ENCODE data around the gene FGD4.

DNA sequence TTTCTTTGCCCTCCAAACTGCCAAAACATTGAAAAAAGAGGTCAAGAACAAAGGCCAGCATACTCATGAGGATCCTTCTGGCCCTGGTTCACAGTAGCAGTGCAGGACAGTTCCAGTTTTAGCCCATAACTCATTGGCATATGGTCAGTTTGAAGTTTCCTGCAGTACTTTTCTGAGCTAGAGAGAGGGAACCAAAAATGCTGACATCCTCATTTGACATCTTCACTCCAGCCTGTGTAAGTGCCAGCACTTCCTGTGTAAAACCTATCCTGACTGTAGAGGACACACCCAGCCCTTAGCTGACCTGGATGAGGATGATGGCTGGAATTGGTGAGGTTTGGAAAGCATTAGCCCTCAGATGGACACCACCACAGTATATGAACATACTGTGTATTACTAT lies 84.1 kb downstream of the FGD4 start:
- no peak for TF ChIP-seq POLR2A (IDR thresholded peaks at IDR 0.05)
- TF ChIP-seq, protein P1, sequence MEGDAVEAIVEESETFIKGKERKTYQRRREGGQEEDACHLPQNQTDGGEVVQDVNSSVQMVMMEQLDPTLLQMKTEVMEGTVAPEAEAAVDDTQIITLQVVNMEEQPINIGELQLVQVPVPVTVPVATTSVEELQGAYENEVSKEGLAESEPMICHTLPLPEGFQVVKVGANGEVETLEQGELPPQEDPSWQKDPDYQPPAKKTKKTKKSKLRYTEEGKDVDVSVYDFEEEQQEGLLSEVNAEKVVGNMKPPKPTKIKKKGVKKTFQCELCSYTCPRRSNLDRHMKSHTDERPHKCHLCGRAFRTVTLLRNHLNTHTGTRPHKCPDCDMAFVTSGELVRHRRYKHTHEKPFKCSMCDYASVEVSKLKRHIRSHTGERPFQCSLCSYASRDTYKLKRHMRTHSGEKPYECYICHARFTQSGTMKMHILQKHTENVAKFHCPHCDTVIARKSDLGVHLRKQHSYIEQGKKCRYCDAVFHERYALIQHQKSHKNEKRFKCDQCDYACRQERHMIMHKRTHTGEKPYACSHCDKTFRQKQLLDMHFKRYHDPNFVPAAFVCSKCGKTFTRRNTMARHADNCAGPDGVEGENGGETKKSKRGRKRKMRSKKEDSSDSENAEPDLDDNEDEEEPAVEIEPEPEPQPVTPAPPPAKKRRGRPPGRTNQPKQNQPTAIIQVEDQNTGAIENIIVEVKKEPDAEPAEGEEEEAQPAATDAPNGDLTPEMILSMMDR (IDR thresholded peaks at IDR 0.05): no peak

Data from testis (tissue), 2 donors.